Measurements from ENCODE around the gene CEP78. TPM values are rescaled to one million over a fixed set of nuclear protein-coding genes. Genes with fewer than 3 reads are reported as not detected.
A peak's percentile ranks its signal among the peaks of the same experiment; 100 is the strongest.

Gene CEP78
- total RNA-seq, 1 experiment from 2014 or later, result 57.8 TPM

DNA sequence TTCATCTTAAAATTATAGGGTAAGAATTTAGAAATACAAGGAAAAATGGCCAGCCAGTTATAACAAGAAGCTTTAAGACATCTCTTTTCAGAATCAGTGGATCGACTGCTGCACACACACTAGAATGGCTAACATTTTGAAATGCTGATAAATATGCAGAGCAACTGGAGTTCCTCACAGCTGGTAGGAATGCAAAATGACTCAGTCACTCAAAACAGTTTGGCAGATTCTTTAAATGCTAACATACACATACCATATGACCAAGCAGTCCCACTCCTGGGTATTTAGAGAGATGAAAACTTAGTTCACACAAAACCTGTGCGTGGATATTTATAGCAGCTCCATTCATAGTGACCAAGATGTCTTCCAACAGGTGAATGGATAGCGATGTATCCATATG is 37.9 kb downstream of the CEP78 start:
- H3K14ac ChIP-seq (ENCODE audit: insufficient read depth, low read length), result no peak overlapping the region
- no peaks in the 10 kb centered on the region for H3K27me3 Mint-ChIP-seq (ENCODE audit: low read depth)
- no peaks in the 10 kb centered on the region for H3K27me3 ChIP-seq (ENCODE audit: insufficient read depth, low read length)
- H3K23me2 ChIP-seq (ENCODE audit: insufficient read length, low read depth, low read length, poor library complexity, severe bottlenecking), result no peaks in the 10 kb centered on the region
- no peak overlapping the region for H4K91ac ChIP-seq (ENCODE audit: insufficient read length, low read depth, low read length)
- H3K9me3 ChIP-seq (ENCODE audit: control insufficient read depth, low read depth, low read length), result no peaks in the 10 kb centered on the region
- H3K56ac ChIP-seq (ENCODE audit: insufficient read length, low read depth, low read length), result no peak overlapping the region
- no peak overlapping the region for H3K4ac ChIP-seq (ENCODE audit: low read depth, low read length)
- no CpG with 5 or more reads among the region's 3 CpGs for WGBS (ENCODE audit: extremely low coverage, insufficient read length, low lambda C conversion rate)
- no peak overlapping the region for H4K5ac ChIP-seq (ENCODE audit: insufficient read length, low read depth, low read length)
- H3K18ac ChIP-seq (ENCODE audit: insufficient read length, low read depth, low read length), result no peak overlapping the region
- H3K23ac ChIP-seq (ENCODE audit: insufficient read length, low read depth, low read length), result no peak overlapping the region
- H2BK12ac ChIP-seq (ENCODE audit: insufficient read length, low read depth, low read length), result no peak overlapping the region
- no peak for DNase-seq
- H3K4me2 ChIP-seq (ENCODE audit: insufficient read depth, insufficient read length, low read length), result no peak overlapping the region
- H3K9ac ChIP-seq (ENCODE audit: extremely low read depth, insufficient read length, low read length), result no peak overlapping the region
- H3K4me1 Mint-ChIP-seq, result 0 out of 4 replicates have a peak, but pooled peaks cover 0 to 3% of the 10 kb centered on the region in 2 experiments
- no peak overlapping the region for H4K8ac ChIP-seq (replicated peaks; ENCODE audit: insufficient read length, low read depth, low read length)
- no peaks in the 10 kb centered on the region for H3K79me1 ChIP-seq (ENCODE audit: insufficient read depth, low read depth, low read length, poor library complexity, severe bottlenecking)
- no peak overlapping the region for H2BK20ac ChIP-seq (ENCODE audit: low read depth, low read length, poor library complexity, severe bottlenecking)
- H4K20me1 ChIP-seq (ENCODE audit: control insufficient read depth, insufficient read depth, insufficient read length), result no peaks in the 10 kb centered on the region
- no peak overlapping the region for H2AFZ ChIP-seq (ENCODE audit: low read length)
- no peak overlapping the region for H2BK5ac ChIP-seq (ENCODE audit: insufficient read length, low read length)
- H3K27ac Mint-ChIP-seq, result peak overlapping the region in 1 of 3 experiments; percentile 9; a peak in 1 of 7 replicates
- no peak overlapping the region for H3T11ph ChIP-seq (ENCODE audit: low read length)
- H3K4me1 ChIP-seq (ENCODE audit: insufficient read depth, low read length), result no peaks in the 10 kb centered on the region
- H3K79me2 ChIP-seq (ENCODE audit: insufficient read depth, low read length), result no peaks in the 10 kb centered on the region
- H3K9me3 Mint-ChIP-seq, result no peaks in the 10 kb centered on the region
- H3K36me3 Mint-ChIP-seq (ENCODE audit: insufficient read depth in 1 of 3, low read depth in 3 of 3), result peaks cover 4 to 26% (median 22%) of the 10 kb centered on the region in 3 experiments; a peak in 6 of 7 replicates
- no peak overlapping the region for H3K4me3 Mint-ChIP-seq
- H2BK120ac ChIP-seq (ENCODE audit: low read depth, low read length, poor library complexity, severe bottlenecking), result no peak overlapping the region
- TF ChIP-seq, protein P1, sequence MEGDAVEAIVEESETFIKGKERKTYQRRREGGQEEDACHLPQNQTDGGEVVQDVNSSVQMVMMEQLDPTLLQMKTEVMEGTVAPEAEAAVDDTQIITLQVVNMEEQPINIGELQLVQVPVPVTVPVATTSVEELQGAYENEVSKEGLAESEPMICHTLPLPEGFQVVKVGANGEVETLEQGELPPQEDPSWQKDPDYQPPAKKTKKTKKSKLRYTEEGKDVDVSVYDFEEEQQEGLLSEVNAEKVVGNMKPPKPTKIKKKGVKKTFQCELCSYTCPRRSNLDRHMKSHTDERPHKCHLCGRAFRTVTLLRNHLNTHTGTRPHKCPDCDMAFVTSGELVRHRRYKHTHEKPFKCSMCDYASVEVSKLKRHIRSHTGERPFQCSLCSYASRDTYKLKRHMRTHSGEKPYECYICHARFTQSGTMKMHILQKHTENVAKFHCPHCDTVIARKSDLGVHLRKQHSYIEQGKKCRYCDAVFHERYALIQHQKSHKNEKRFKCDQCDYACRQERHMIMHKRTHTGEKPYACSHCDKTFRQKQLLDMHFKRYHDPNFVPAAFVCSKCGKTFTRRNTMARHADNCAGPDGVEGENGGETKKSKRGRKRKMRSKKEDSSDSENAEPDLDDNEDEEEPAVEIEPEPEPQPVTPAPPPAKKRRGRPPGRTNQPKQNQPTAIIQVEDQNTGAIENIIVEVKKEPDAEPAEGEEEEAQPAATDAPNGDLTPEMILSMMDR (conservative IDR thresholded peaks at IDR 0.05), result no peak
- H3K27ac ChIP-seq (ENCODE audit: insufficient read length, low read depth, low read length), result no peak overlapping the region
- no peak overlapping the region for H2BK15ac ChIP-seq (ENCODE audit: low read depth, low read length)
- no peak overlapping the region for H2AK5ac ChIP-seq (ENCODE audit: insufficient read length, low read length)
